Vagina (tissue), 2 donors: ENCODE data around the gene TICAM1.

ENCODE experiments used
- CTCF ChIP-seq, 3 experiments: fragments of 450-650 bp in 2 of 3; fragments of 200-600 bp in 1 of 3; sonication (generic) in 1 of 3; IDR thresholded peaks; one replicate each; pipeline ENCODE4 v1.5.1; 2017 to 2019; ENCODE audit warnings: antibody characterized with exemption in 3 of 3, mild to moderate bottlenecking in 2 of 3, moderate library complexity in 2 of 3
- POLR2A ChIP-seq, 2 donors: fragments of 450-650 bp; IDR thresholded peaks; one replicate each; pipeline ENCODE4 v1.6.1; 2017; ENCODE audit warnings: antibody characterized with exemption in 2 of 2, mild to moderate bottlenecking in 2 of 2, moderate library complexity in 2 of 2

GRCh38 chr19:4781801-4782200, 49.7 kb downstream of the TICAM1 start:
- TF ChIP-seq CTCF (IDR thresholded peaks at IDR 0.05) (no peak), POLR2A (IDR thresholded peaks at IDR 0.05) (no peak)
